NCI-H345 treated with DMSO at 0.1 percent for 48 hours (cell line): ENCODE results near the gene ZNF436.

Source experiments
- DNase-seq: peaks from one replicate; lab custom pipeline; 2025; ENCODE audit not compliant: unreplicated experiment; lab: John Stamatoyannopoulos, UW

ZNF436 gene

DNA sequence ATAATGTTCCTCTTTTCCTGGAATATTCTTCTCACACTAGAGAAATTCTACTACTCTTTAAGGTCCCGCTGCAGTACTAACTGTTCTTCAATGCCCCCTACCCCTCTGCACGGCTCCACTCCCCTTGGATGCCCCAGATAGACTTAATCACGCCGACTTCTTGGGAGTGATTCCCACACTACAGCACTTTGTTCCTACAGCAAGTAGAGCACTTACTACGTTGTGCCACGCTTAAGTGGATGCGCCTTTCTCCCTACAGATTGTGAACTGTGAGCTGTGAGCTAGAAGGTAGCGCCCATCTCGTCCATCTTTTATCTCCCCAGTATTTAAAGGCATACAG, 2.2 kb downstream of the ZNF436 start:
- DNase-seq: no peak

DNA sequence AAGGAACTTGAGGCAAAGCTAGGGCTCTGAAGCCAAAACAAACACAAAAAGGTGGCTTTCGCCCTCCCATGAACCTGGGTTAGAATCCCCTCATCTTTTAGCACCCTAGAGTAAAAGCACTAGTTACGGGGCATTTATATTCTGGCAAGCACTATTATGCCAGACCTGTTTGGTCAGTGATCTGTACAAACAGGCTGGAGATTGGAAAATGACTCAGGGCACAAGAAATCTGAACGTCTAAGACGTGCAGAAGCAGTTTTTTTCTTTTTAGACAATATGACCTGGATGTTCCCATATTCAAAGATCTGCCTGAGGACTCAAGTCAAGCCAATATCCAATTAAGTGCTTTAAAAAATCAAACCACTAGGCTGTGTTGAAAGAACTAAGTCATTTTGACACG, 3.0 kb downstream of the ZNF436 start:
- no peak for DNase-seq

DNA sequence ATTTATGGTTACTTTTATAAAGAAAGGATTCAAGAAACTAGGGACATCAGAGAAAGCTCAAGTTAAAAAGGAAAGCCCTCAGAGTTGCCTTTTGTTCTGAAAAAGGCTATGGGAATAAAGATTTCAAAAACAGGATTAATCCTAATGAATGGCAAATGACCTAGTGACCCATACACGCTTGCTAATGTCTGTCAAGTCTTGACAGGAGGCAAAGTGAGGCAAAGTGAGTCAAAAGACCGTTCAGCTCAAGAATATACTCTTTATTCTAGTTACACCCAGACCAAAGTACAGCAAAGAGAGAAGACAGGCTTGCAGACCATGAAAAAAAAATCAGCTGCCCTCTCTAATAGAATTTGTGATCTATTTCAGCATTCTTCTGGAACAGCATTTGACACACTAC, 3.5 kb downstream of the ZNF436 start:
- no peak for DNase-seq

DNA sequence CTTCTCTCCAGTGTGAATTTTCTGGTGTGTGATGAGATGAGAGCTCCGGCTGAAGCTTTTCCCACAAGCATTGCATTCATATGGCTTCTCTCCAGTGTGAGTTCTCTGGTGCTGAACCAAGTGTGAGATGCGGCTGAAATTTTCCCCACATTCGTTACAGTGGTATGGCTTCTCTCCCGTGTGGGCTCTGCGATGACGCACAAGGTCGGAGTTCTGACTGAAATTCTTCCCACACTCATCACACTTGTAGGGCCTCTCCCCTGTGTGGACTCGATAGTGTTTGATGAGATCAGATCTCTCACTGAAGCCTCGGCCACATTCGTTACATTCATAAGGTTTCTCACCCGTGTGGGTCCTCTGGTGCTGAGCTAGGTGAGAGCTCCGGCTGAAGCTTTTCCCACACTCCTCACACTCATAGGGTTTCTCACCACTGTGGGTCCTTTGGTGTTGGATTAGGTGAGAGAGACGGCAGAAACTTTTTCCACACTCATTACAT, 7.4 kb downstream of the ZNF436 start:
- no peak for DNase-seq

DNA sequence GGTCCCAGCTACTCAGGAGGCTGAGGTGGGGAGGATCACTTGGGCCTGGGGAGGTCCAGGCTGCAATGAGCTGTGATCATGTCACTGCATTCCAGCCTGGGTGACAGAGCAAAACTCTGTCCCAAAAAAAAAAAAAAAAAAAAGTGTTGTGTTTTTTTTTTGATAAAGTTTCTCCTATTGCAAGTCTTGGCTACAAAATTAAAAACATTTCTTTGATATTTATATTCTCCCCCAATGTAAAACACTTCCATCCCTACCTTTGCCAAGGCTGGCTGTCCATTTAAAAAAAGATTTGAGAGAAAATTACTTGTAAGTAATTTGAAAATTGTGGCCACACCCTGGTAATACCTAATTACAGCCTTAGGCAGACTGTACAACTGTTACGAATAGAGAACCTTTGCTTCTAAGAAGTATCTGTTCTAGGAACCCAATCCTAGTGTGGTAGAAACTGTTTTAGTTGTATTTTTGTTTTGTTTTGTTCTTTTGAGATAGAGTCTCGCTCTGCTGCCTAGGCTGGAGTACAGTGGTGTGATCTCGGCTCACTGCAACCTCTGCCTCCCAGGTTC, 11.2 kb downstream of the ZNF436 start:
- no peak for DNase-seq

DNA sequence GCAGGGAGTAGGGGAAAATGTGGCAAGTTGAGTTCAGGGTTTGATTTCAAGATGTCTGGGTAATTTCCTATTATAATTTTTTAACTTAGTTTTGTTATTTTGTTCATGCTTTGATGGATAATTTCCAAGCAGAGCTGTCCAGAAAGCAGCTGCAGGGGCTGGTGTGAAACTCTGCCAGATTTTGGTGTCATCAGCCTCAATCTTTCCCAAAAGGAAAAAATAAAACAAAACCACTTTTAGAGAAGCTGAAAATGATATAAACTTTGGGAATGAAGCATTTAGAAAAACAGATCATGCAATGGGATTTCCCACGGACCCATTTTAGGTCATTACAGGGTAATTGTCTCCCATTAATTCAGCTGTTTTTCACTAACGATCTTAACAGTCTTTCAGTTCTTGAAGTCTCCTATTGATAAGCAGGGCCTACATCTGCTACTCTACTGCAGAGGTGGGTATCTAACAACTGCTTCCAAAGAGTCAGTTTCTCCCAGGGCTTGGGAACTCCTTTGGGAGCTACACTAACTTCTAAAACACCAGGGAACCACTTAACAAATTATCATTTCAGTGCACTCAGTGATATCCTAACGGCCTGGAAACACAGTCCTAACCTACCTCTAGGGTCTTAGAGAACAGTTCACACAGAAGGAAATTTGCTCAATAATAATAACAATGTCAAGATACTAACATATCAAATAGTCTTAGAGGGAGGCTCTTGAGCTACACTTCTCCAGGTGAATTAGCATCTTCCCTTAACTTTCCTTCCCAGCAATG, 12.3 kb downstream of the ZNF436 start:
- no peak for DNase-seq

DNA sequence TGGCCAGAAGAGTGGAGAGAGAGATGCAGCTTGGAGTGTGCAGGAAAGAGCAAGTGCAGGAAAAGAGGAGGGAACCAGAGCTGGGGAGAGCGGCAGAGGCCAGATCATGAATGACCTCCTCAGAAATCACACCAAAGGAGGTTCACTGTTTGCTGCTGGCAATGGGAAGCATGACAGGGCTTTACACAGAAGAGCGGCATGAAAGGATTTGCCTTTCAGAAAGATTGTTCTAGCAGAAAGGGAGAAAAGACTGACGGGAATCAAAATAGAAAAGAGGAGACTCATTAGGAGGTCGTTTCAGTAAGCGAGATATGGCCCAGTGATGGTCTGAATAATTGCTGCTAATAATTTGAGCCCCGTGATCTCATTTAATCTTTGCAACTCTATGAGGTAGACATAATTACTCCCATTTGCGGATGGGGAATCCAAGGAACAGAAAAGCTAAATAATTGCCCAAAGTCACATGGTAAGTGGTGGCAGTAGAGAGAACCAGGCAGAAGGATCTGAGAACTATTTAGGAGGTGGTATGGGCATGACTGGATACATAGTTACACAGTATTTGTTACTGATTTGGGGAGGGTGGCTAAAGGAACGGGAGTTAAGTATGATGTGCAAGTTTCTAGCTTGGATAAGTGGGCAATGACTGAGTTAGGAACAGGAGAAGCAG, 13.0 kb downstream of the ZNF436 start:
- no peak for DNase-seq

DNA sequence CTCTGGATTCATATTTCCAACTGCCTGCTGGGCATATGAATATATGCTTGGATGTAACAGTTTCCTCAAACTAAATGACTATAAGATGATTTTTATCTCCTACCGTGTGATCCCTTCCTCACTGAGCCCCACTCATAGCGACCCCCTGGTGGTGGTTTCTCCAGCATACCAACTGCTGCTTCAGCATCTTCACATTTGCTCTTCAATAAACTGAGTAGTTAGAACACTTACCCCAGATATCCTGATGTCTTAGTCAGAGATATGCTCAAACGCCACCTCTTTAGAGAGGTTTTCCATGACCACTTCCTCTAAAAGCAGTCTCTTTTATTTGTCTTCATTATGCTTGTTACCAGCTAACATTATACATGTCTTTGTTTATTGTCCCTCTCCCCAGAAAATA, 15.4 kb downstream of the ZNF436 start:
- no peak for DNase-seq

DNA sequence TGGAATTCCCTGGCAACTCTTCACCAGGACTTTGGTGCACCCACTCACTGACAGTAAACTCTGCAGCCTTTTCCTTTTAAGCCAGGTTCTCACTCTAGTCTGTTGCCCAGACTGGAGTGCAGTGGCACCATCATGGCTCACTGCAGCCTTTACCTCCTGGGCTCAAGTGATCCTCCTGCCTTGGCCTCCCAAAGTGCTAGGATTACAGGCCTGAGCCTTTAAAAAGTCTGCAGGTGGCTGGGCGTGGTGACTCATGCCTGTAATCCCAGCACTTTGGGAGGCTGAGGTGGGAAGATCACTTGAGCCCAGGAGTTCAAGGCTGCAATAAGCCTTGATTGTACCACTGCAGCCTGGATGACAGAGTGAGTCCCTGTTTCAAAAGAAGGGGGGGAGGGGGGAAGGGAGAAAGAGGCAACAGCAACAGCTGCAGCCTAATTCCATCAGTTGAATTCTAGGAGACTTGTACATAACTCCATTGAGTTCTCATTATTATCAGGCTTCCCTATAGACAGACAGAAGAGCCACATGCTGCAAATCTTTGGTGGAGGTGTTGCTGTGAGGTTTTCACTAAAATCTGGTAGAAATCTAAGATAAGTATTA, 17.4 kb downstream of the ZNF436 start:
- no peak for DNase-seq

DNA sequence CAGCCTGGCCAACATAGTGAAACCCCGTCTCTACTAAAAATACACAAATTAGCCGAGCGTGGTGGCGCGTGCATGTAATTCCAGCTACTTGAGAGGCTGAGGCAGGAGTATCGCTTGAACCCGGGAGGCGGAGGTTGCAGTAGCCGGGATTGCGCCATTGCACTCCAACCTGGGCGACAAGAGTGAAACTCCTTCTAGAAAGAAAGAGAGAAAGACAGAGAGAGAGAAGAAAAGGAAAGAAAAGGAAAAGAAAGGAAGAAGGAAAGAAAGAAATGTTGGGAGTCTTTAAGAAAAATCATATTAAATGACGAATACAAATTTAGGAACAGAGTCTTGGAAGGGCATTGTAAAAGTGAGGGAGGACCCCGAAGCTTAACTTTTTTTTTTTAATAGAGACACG, 23.7 kb downstream of the ZNF436 start:
- DNase-seq: no peak

DNA sequence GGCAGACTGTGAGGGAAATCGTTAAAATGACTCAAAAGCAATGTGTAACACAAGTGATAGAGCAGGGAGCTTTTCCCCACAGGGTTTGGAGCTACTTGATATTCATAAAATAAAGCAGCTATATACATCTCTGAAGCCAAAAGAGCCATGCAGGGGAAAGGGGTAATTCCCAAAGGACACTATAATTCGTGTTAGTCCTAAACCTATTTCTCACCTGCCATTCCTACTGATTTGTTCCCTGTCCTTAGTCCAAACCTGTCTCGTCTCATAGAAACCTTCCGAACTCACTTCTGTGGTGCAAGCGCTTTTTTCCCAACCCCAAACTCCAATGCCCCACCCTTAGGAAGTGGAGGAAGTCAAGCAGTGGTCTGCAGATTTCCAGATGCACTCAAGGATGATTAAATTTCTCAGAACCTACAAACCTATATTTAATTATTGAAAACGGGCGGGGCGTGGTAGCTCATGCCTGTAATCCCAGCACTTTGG, 24.6 kb downstream of the ZNF436 start:
- DNase-seq: peak; percentile 44

DNA sequence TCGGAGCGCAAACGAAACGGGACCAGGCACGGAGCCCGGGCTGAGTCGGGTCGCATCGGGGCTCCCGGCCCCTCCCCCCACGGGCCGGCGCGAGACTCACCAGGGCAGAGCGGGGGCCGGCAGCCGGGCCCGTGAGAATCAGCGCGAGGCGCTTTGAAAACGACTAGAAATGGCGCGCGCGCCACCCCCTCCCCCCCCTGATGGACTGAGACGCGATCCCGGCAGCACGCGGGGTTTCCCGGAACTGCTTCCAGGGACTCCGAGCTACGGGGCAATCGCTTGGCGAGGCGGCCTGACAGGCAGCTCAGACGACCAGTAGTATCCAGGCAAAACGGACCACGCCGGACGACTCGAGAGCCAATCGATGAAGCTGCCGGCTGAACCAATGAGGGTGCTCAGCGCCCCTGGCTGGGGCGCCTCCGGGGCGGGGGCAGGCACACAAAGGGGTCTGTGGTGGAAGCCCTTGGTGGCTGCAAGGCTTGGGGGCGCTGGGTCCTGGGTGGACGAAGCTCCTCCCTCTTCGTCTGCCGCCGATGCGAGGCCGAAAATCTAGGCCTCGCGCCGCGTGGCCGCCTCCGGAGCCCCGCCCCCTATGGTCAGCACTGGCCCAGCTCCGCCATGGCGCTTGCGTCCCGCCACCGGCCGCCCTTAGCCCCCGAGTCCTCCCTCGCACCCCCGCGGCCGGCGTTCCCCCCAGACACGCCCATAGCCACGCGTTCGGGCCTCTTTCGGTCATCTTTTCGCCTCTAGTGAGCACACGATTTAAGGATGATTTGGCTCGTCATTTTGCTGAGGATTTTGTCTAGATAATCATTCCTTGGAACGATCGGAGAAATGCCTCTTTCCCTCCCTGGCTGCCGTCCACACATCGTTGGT, 25.3 kb downstream of the ZNF436 start, which contains the start of gene HNRNPR:
Gene HNRNPR (minus strand): TSS at position 174 of the 876 bp plus-strand sequence. CDS start 3,276 bp downstream, outside the sequence.
- DNase-seq: peak; percentile 98

DNA sequence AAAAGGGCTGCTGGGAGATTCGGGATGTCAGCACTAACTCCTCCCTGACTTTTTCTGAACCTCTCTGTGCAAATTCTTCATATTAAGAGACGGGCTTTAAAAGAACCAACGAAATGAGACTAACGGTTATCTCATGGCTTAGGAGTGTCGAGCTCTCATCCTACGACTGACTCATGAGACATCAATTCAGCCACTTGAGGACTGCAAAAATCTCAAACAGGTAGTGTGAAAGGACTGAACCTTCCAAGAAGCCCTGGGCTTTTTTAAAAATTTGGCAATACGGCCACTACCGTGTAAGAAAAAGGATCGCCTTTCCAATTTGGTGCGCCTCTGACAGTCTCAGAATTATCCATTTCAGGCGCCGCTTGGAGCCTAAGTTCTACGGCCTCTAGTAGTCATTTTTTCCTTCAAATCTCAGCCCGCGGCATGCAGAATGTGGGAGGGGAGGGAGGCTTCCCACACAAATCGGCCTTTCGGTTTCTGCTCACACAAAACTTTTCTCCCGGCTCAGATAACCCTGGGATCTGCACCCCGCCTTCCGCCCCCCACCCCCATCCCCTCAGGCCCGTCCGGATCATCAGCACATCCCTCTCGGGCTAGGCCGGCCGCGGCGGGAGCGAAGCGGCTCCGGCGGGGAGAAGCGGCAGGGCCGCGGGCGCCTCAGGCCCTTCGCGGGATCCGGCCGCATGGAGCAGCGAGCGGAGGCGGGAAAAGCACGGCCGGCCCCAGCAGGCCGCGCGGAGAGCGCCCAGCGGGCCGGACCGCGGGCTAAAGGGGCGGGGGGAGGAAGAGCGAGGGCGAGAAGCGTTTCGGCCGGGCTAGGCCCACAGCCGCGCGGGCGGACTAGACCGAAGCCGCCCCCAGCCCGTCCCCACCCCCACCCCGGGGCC, 26.2 kb downstream of the ZNF436 start:
- DNase-seq: no peak

DNA sequence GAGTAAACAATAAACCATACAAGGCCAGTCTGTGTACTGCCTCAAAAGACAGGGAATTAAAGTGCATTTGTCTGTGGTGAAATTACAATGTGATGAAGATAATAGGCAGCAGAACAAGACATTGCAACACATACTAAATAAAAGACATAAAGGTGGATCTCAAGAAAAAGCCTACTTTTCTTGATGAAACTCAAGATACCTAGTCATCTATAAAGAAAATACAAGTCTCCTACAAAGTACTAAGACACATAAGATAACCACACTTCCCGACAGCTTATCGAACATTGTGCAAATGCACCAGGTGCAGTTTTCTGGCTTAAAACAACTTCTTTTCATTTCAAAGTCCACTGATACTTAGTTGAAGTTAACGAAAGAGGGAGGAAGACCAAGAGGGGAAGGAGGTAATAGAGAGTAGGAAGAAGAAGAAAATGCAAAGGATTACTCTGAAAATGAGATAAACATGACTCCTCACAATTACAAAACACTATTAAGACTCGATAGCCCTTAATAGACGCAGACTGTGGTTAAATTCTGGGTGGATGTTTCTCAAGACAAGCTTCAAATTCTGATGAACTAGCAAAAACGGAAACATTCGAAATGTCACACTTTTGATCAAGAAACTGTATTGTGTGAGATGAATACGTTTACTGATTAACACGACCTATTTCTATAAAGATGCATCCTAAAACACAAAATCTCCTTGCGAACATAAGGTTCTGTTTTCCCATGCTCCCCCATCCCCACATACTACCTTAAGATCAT, 27.5 kb downstream of the ZNF436 start:
- DNase-seq: no peak

DNA sequence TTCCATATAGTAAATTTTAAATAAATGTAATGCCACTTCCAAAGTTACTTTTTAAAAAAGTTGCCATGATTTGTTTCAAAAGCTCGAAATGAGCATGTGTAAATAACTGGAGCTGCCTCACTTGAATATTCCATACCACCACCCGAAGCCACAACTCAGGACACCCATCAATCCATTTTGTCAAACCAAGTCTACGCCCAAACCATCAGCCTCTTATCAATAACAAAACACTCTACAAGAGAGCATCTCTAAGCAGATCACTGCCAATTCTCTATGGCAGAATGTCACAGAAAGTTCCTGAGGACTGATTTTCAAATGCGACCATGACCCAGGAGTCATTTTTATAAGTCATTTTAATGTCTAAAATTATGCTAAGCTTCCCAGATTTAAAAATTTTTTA, 30.0 kb downstream of the ZNF436 start:
- DNase-seq: no peak

DNA sequence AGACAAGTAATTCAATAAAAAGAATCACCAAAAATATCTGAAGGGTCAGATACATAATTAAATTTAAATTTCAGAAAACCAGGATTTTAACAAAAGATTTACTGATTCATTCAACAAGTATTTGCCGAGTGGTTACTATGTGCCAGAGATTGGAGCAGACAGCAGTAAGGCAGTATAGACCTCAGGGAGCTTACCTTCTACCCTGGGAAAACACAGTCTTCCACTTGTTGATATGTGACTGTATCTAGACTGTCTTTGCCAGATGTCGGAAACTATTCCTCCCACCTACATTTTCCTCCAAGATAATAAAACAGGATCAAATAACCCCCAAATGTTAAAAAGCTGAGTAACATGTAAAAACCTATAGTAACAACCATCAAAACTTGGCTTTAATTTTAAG, 31.8 kb downstream of the ZNF436 start:
- no peak for DNase-seq

DNA sequence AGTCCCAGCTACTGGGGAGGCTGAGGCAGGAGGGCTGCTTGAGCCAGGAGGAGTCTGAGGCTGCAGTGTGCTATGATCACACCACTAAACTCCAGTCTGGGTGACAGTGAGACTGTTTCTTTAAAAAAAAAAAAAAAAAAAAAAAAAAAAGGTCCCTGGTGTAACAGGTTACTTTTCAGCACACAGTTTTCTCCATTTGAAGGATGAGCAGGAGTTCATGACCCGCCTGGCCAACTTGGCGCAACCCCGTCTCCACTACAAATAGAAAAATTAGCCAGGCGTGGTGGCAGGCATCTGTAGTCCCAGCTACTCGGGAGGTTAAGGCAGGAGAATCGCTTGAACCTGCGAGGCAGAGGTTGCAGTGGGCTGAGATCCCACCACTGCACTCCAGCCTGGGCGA, 37.9 kb downstream of the ZNF436 start:
- DNase-seq: no peak

DNA sequence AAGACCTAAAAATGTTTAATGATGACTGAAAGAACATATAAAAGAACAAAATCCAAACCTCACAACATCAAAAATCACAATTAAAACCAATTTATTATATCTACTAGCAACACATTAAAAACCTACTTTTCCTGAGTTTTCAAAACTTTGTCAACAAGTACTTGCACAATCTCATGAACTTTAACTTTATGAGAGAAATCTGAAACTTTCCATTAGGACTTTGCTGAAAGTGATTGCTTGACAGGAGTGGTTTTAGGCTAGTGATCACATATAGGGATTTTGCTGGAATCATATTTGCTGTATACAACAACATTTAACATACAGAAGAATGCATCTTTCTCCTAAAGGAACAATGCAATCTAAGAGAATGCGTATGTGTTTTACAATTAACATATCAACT, 38.8 kb downstream of the ZNF436 start:
- no peak for DNase-seq

DNA sequence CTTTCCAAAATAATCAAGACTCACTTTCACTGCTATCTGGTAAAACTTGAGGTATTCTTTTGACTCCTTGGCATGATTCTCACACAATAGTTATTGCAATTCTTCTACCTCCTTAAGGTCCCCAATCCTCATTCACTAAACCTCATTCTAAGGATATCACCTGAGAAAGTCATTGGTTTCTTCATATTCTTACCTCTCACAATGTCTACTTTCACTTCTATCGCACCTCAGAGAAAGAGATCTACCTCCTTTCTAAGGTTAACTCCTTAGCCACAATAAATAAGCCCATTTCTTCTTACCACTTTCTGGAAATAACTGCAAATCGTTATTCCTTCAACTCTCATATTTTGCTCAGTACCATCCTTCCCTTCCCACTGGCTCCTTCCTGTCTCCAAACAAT, 44.2 kb downstream of the ZNF436 start:
- no peak for DNase-seq
